HCT116 (cell line): ENCODE measurements around the gene AKAP13. TPM values are rescaled to one million over a fixed set of nuclear protein-coding genes. Genes with fewer than 3 reads are reported as not detected.
A peak's percentile ranks its signal among the peaks of the same experiment; 100 is the strongest.

Experiments used
- ATAC-seq: fragments of 200-7000 bp; cut with Tn5 transposase; 2 replicates; pipeline ENCODE4 v1.9.1; 2020; ENCODE audit warnings: mild to moderate bottlenecking, moderate library complexity
- BruUV-seq: library from RNA; stranded (reverse); fragments of 400-500 nt; replicated peaks from 2 replicates; lab custom pipeline; 2021; lab: Mats Ljungman, UMichigan
- CTCF ChIA-PET: fragments of 300-600 bp; sonication (Branson Sonifier 250); formaldehyde crosslinking; loops from one replicate; lab custom pipeline; 2021; ENCODE audit warnings: antibody characterized with exemption; lab: Charles Lee
- POLR2A ChIA-PET: fragments of 300-600, 350-600 bp; sonication (Branson Sonifier 250); formaldehyde crosslinking; loops from one replicate; lab custom pipeline; 2021; ENCODE audit warnings: antibody characterized with exemption; lab: Charles Lee
- RAD21 ChIA-PET, 2 experiments: fragments of 300-600 bp; sonication (Branson Sonifier 250); formaldehyde crosslinking; loops; one replicate each; lab custom pipeline; 2023; ENCODE audit warnings: low total read pairs in 2 of 2; ENCODE audit not compliant: uncharacterized antibody in 2 of 2, unreplicated experiment in 2 of 2, low non-redundant PET in 1 of 2; lab: Charles Lee
- DNase-seq: peaks from one replicate; pipeline ENCODE4 v3.0.0-alpha.2; 2010; ENCODE audit warnings: low read depth, low spot score
- H2AFZ ChIP-seq: fragments of 200-600 bp; shearing (Covaris generic), sonication (generic); 2 replicates; pipeline ENCODE4 v1.6.1; 2017; ENCODE audit warnings: low read depth, mixed run types, mixed read lengths, antibody characterized with exemption, low read length; ENCODE audit not compliant: poor library complexity, severe bottlenecking
- H3K27ac ChIP-seq: 2 replicates; pipeline ENCODE4 v1.5.1; 2012; ENCODE audit warnings: low read depth, low read length
- H3K27me3 ChIP-seq: fragments of 200-600 bp; sonication (generic); 2 replicates; pipeline ENCODE4 v1.6.1; 2016; ENCODE audit warnings: mixed run types, low read length, mixed read lengths; ENCODE audit not compliant: insufficient read depth
- H3K36me3 ChIP-seq, 2 experiments: fragments of 200-500 bp in 1 of 2; fragments of 200-600 bp in 1 of 2; sonication (Bioruptor generic) in 1 of 2; sonication (generic) in 1 of 2; 2 replicates each; pipeline versions ENCODE4 v1.5.1 to v1.6.1; 2014 to 2016; ENCODE audit warnings: low read length in 2 of 2, inconsistent platforms in 1 of 2, mixed read lengths in 1 of 2, mixed run types in 1 of 2; ENCODE audit not compliant: insufficient read depth in 2 of 2, control insufficient read depth in 1 of 2
- H3K4me1 ChIP-seq, 2 experiments: fragments of 200-600 bp in 1 of 2; sonication (generic) in 1 of 2; 2 replicates each; pipeline versions ENCODE4 v1.5.1 to v1.6.1; 2012 to 2017; ENCODE audit warnings: low read length in 2 of 2, inconsistent platforms in 1 of 2, mild to moderate bottlenecking in 1 of 2, mixed read lengths in 1 of 2, mixed run types in 1 of 2, moderate library complexity in 1 of 2; ENCODE audit not compliant: insufficient read depth in 2 of 2, control insufficient read depth in 1 of 2
- H3K4me2 ChIP-seq: fragments of 200-600 bp; sonication (generic); 2 replicates; pipeline ENCODE4 v1.6.1; 2017; ENCODE audit warnings: mixed run types, low read length, mixed read lengths
- H3K4me3 ChIP-seq, 2 experiments: fragments of 200-600 bp in 1 of 2; sonication (generic) in 1 of 2; replicated peaks in 1 of 2; 2 replicates each; pipeline ENCODE4 v1.5.1; 2011 to 2016; ENCODE audit warnings: low read length in 2 of 2, control low read depth in 1 of 2, low read depth in 1 of 2, mild to moderate bottlenecking in 1 of 2, mixed read lengths in 1 of 2, mixed run types in 1 of 2
- H3K79me2 ChIP-seq: fragments of 200-600 bp; sonication (generic); 2 replicates; pipeline ENCODE4 v1.6.1; 2017; ENCODE audit warnings: mild to moderate bottlenecking, mixed run types, low read length, moderate library complexity, mixed read lengths; ENCODE audit not compliant: insufficient read depth
- H3K9ac ChIP-seq: fragments of 200-600 bp; sonication (generic); 2 replicates; pipeline ENCODE4 v1.6.1; 2016; ENCODE audit warnings: low read length, mixed read lengths
- H3K9me2 ChIP-seq: fragments of 200-600 bp; sonication (generic), shearing (Covaris generic); 2 replicates; pipeline ENCODE4 v1.6.1; 2017; ENCODE audit warnings: mixed run types, mild to moderate bottlenecking, moderate library complexity; ENCODE audit not compliant: insufficient read depth
- H3K9me3 ChIP-seq, 2 experiments: fragments of 200-500 bp in 1 of 2; fragments of 200-600 bp in 1 of 2; sonication (Bioruptor generic) in 1 of 2; sonication (generic) in 1 of 2; 2 replicates each; pipeline ENCODE4 v1.6.1; 2014 to 2017; ENCODE audit warnings: low read length in 2 of 2, mixed read lengths in 2 of 2, inconsistent platforms in 1 of 2, low read depth in 1 of 2, mild to moderate bottlenecking in 1 of 2, mixed run types in 1 of 2, moderate library complexity in 1 of 2; ENCODE audit not compliant: control insufficient read depth in 1 of 2, insufficient read depth in 1 of 2
- H4K20me1 ChIP-seq: fragments of 200-600 bp; sonication (generic), shearing (Covaris generic); 2 replicates; pipeline ENCODE4 v1.6.1; 2017; ENCODE audit warnings: mixed run types, mild to moderate bottlenecking, moderate library complexity; ENCODE audit not compliant: insufficient read depth
- ELF1 ChIP-seq: IDR thresholded peaks from 2 replicates; pipeline ENCODE4 v1.6.1; 2012; ENCODE audit warnings: low read depth, borderline replicate concordance
- POLR2A ChIP-seq: IDR thresholded peaks from 2 replicates; pipeline ENCODE4 v1.7.0; 2011; ENCODE audit warnings: borderline replicate concordance; ENCODE audit not compliant: insufficient read depth, insufficient read length; ENCODE audit errors: extremely low read depth
- POLR2AphosphoS5 ChIP-seq: IDR thresholded peaks from 2 replicates; pipeline ENCODE4 v1.6.1; 2011; ENCODE audit warnings: mild to moderate bottlenecking, low read depth, low read length, moderate library complexity
- RAD21 ChIP-seq: IDR thresholded peaks from 2 replicates; pipeline ENCODE4 v1.6.1; 2012; ENCODE audit warnings: low read depth, mild to moderate bottlenecking
- TCF7L2 ChIP-seq: IDR thresholded peaks from 2 replicates; pipeline ENCODE4 v1.7.0; 2011; ENCODE audit warnings: borderline replicate concordance, inconsistent platforms; ENCODE audit not compliant: insufficient read depth, insufficient read length; ENCODE audit errors: extremely low read depth
- YY1 ChIP-seq: IDR thresholded peaks from 2 replicates; pipeline ENCODE4 v1.6.1; 2011; ENCODE audit warnings: low read length, low read depth, moderate library complexity, mild to moderate bottlenecking; ENCODE audit not compliant: insufficient replicate concordance; ENCODE audit errors: extremely low read depth
- ZNF274 ChIP-seq: fragments of 200-500 bp; sonication (Bioruptor generic); IDR thresholded peaks from 2 replicates; pipeline ENCODE4 v1.6.1; 2014; ENCODE audit warnings: mild to moderate bottlenecking, low read depth, low read length, inconsistent platforms
- intact Hi-C: fragments of 100-400 bp; cut with micrococcal nuclease; formaldehyde crosslinking; loops from 2 replicates; pipeline ENCODE4 v1.10.0; 2022
- total RNA-seq: library from RNA; stranded (reverse); gene quantifications from one replicate; pipeline ENCODE4 v1.2.1, GENCODE V29; 2021; ENCODE audit not compliant: unreplicated experiment
- TF ChIP-seq, protein P1 (sequence below), 3 experiments: fragments of 200-600 bp in 1 of 3; sonication (generic) in 1 of 3; IDR thresholded peaks in 2 of 3; conservative IDR thresholded peaks in 1 of 3; 2 replicates each; pipeline ENCODE4 v1.5.1; 2012 to 2017; ENCODE audit warnings: low read depth in 2 of 3, low read length in 2 of 3, antibody characterized with exemption in 1 of 3, borderline replicate concordance in 1 of 3, control low read depth in 1 of 3, mild to moderate bottlenecking in 1 of 3, mixed read lengths in 1 of 3, mixed run types in 1 of 3, moderate library complexity in 1 of 3; ENCODE audit not compliant: insufficient read depth in 1 of 3
- TF ChIP-seq, protein P2 (sequence below): IDR thresholded peaks from 2 replicates; pipeline ENCODE4 v1.6.1; 2011; ENCODE audit warnings: mild to moderate bottlenecking, low read length, moderate library complexity; ENCODE audit not compliant: insufficient replicate concordance; ENCODE audit errors: extremely low read depth
- TF ChIP-seq, protein P3 (sequence below): IDR thresholded peaks from 2 replicates; pipeline ENCODE4 v1.6.1; 2012; ENCODE audit warnings: low read depth

Gene AKAP13
- total RNA-seq, 1 experiment from 2014 or later: 43.1 TPM

DNA sequence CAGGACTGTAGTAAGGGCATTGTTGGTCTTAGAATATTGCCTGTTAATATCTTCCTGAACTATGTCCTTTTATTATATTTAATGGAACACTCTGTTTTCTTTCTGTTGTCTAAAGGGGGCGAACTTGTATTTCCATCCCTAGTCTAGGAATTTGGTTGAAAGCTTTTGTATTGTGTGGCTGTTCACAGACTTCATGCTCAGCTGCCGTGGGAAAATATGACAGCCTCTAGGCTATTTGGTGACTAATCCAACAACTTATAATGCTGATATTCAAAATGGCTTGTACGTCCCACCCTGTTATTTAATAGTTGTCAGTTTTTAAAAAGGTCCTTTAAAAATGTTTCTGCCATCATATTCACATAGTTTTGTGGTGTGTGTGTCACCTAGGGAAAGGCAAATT, 211.7 kb downstream of the AKAP13 start:
- Histone ChIP-seq H3K9me3 (no peaks in the 10 kb centered on the region), H3K9ac (no peak overlapping the region), H3K4me2 (no peak overlapping the region), H3K27ac (no peak overlapping the region), H3K27me3 (no peaks in the 10 kb centered on the region), H3K36me3 (no peaks in the 10 kb centered on the region), H4K20me1 (no peaks in the 10 kb centered on the region), H3K79me2 (no peaks in the 10 kb centered on the region), H3K4me1 (peaks cover 0 to 11% of the 10 kb centered on the region in 2 experiments; a peak in 2 of 4 replicates), H2AFZ (no peak overlapping the region), H3K9me2 (no peaks in the 10 kb centered on the region), H3K4me3 (no peak overlapping the region)
- no peak for DNase-seq
- TF ChIP-seq, protein P1, sequence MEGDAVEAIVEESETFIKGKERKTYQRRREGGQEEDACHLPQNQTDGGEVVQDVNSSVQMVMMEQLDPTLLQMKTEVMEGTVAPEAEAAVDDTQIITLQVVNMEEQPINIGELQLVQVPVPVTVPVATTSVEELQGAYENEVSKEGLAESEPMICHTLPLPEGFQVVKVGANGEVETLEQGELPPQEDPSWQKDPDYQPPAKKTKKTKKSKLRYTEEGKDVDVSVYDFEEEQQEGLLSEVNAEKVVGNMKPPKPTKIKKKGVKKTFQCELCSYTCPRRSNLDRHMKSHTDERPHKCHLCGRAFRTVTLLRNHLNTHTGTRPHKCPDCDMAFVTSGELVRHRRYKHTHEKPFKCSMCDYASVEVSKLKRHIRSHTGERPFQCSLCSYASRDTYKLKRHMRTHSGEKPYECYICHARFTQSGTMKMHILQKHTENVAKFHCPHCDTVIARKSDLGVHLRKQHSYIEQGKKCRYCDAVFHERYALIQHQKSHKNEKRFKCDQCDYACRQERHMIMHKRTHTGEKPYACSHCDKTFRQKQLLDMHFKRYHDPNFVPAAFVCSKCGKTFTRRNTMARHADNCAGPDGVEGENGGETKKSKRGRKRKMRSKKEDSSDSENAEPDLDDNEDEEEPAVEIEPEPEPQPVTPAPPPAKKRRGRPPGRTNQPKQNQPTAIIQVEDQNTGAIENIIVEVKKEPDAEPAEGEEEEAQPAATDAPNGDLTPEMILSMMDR (IDR thresholded peaks at IDR 0.05 in 2 of 3, conservative IDR thresholded peaks at IDR 0.05 in 1 of 3; ENCODE audit: borderline replicate concordance in 1 of 3, insufficient read depth in 1 of 3, low read depth in 2 of 3, low read length in 2 of 3): peak; percentile 10 to 25 (median 20); a peak in 3 of 6 replicates
- TF ChIP-seq RAD21 (peak; percentile 27; the same call in 1 of the 2 replicates), POLR2A (no peak)
- ATAC-seq: peak; percentile 49
- CTCF ChIA-PET: interaction anchor here (1.0 kb wide), 1 partner anchor 9 kb away, joined by 3 read pairs; no protein-coding TSS in a partner anchor
- POLR2A ChIA-PET: no interaction called here
- no TSS peak for BruUV-seq
- intact Hi-C loops: no loop called here
- RAD21 ChIA-PET: interaction anchor here in 1 of 2 experiments (0.7 kb wide), 1 partner anchor 63 kb away, joined by 4 read pairs; no protein-coding TSS in a partner anchor

DNA sequence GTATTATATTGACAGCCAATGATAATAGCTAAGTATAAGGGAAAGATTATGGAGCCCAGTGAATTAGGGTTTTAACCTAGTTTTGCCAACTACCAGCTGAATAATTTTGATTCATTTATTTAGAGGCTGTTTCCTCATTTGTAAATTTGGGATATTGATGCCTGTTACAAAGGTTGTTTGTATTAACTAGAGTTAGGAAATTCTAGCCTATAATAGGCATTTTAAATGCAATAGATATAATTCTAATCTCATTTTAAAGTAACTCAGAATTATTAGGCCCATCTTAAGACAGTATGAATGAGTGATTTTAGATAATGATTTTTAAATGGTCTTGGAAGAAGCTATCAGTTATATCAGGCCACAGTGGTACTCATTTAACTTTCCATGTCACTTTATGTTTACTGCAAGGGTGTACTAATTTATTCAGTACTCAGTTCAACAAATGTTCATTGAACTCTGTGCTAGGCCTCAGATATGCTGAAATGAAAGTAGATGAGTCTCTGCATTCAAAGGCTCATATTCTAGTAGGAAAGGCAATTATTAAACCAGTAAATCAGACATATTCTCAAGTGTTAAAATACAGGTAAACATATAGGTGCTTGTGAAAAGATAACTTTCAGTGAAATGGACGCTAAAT, 213.5 kb downstream of the AKAP13 start:
- no peaks in the 10 kb centered on the region for H3K4me1 ChIP-seq
- H3K4me2 ChIP-seq: no peak overlapping the region
- no peak overlapping the region for H2AFZ ChIP-seq
- H3K36me3 ChIP-seq: no peaks in the 10 kb centered on the region
- ATAC-seq (no peak), DNase-seq (no peak)
- no peaks in the 10 kb centered on the region for H3K9me2 ChIP-seq
- no peaks in the 10 kb centered on the region for H3K79me2 ChIP-seq
- CTCF ChIA-PET: no interaction called here
- no TSS peak for BruUV-seq
- POLR2A ChIA-PET: no interaction called here
- H3K9me3 ChIP-seq: no peaks in the 10 kb centered on the region
- H3K27ac ChIP-seq: no peak overlapping the region
- H3K27me3 ChIP-seq: no peaks in the 10 kb centered on the region
- no peak overlapping the region for H3K4me3 ChIP-seq
- no peaks in the 10 kb centered on the region for H4K20me1 ChIP-seq
- H3K9ac ChIP-seq: no peak overlapping the region
- RAD21 ChIA-PET: no interaction called here
- intact Hi-C loops: no loop called here
- TF ChIP-seq ELF1 (no peak), POLR2AphosphoS5 (no peak), TCF7L2 (no peak), YY1 (no peak), ZNF274 (no peak)
- TF ChIP-seq, protein P2, sequence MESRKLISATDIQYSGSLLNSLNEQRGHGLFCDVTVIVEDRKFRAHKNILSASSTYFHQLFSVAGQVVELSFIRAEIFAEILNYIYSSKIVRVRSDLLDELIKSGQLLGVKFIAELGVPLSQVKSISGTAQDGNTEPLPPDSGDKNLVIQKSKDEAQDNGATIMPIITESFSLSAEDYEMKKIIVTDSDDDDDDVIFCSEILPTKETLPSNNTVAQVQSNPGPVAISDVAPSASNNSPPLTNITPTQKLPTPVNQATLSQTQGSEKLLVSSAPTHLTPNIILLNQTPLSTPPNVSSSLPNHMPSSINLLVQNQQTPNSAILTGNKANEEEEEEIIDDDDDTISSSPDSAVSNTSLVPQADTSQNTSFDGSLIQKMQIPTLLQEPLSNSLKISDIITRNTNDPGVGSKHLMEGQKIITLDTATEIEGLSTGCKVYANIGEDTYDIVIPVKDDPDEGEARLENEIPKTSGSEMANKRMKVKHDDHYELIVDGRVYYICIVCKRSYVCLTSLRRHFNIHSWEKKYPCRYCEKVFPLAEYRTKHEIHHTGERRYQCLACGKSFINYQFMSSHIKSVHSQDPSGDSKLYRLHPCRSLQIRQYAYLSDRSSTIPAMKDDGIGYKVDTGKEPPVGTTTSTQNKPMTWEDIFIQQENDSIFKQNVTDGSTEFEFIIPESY: no peak
- TF ChIP-seq, protein P3, sequence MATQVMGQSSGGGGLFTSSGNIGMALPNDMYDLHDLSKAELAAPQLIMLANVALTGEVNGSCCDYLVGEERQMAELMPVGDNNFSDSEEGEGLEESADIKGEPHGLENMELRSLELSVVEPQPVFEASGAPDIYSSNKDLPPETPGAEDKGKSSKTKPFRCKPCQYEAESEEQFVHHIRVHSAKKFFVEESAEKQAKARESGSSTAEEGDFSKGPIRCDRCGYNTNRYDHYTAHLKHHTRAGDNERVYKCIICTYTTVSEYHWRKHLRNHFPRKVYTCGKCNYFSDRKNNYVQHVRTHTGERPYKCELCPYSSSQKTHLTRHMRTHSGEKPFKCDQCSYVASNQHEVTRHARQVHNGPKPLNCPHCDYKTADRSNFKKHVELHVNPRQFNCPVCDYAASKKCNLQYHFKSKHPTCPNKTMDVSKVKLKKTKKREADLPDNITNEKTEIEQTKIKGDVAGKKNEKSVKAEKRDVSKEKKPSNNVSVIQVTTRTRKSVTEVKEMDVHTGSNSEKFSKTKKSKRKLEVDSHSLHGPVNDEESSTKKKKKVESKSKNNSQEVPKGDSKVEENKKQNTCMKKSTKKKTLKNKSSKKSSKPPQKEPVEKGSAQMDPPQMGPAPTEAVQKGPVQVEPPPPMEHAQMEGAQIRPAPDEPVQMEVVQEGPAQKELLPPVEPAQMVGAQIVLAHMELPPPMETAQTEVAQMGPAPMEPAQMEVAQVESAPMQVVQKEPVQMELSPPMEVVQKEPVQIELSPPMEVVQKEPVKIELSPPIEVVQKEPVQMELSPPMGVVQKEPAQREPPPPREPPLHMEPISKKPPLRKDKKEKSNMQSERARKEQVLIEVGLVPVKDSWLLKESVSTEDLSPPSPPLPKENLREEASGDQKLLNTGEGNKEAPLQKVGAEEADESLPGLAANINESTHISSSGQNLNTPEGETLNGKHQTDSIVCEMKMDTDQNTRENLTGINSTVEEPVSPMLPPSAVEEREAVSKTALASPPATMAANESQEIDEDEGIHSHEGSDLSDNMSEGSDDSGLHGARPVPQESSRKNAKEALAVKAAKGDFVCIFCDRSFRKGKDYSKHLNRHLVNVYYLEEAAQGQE: no peak
